ENCODE measurements around the gene SMOC1. TPM values are rescaled to one million over a fixed set of nuclear protein-coding genes. Genes with fewer than 3 reads are reported as not detected.

Gene SMOC1
- total and polyA plus RNA-seq, 8 donors: 1.2 to 3.3 (median 2.1) TPM; not detected in 2

GRCh38 chr14:69992564-69992963 is 113.3 kb downstream of the SMOC1 start:
- TF ChIP-seq EP300 (IDR thresholded peaks at IDR 0.05) (no peak), POLR2AphosphoS5 (IDR thresholded peaks at IDR 0.05) (no peak), CTCF (IDR thresholded peaks at IDR 0.05) (no peak), POLR2A (IDR thresholded peaks at IDR 0.05) (no peak)
- peaks cover 7 to 15% (median 9%) of the 10 kb centered on the region in 4 donors for H3K4me1 ChIP-seq
- intact Hi-C loops (cut with DNase I; ENCODE audit: low total_unique reads): no loop called here
- H3K9me3 ChIP-seq: no peaks in the 10 kb centered on the region
- H3K27me3 ChIP-seq: no peaks in the 10 kb centered on the region
- H3K4me3 ChIP-seq: no peak overlapping the region
- DNase-seq: no peak
- no peak overlapping the region for H3K27ac ChIP-seq
- 69 to 87% (median 77%) methylated on average over 3 of the region's 3 CpGs for WGBS, 5 donors
- no peaks in the 10 kb centered on the region for H3K36me3 ChIP-seq

GRCh38 chr14:69993326-69993725 is 114.1 kb downstream of the SMOC1 start:
- Histone ChIP-seq H3K9me3 (no peaks in the 10 kb centered on the region), H3K4me1 (peaks cover 8 to 23% (median 14%) of the 10 kb centered on the region in 4 donors), H3K36me3 (no peaks in the 10 kb centered on the region), H3K27me3 (no peaks in the 10 kb centered on the region), H3K4me3 (no peak overlapping the region), H3K27ac (no peak overlapping the region)
- TF ChIP-seq POLR2AphosphoS5 (IDR thresholded peaks at IDR 0.05) (no peak), EP300 (IDR thresholded peaks at IDR 0.05) (no peak), CTCF (IDR thresholded peaks at IDR 0.05) (no peak), POLR2A (IDR thresholded peaks at IDR 0.05) (no peak)
- 64 to 93% (median 86%) methylated on average over 2 of the region's 2 CpGs for WGBS, 5 donors
- DNase-seq: no peak
- intact Hi-C loops (cut with DNase I; ENCODE audit: low total_unique reads): no loop called here

- H3K27ac ChIP-seq: no peak overlapping the region
- no peaks in the 10 kb centered on the region for H3K9me3 ChIP-seq
- no peak overlapping the region for H3K4me3 ChIP-seq
- intact Hi-C loops (cut with DNase I; ENCODE audit: low total_unique reads): no loop called here
- H3K36me3 ChIP-seq: no peaks in the 10 kb centered on the region
- H3K27me3 ChIP-seq: no peaks in the 10 kb centered on the region
- H3K4me1 ChIP-seq: peaks cover 8 to 29% (median 21%) of the 10 kb centered on the region in 4 donors
- no peak for TF ChIP-seq POLR2A (IDR thresholded peaks at IDR 0.05)
- TF ChIP-seq EP300 (IDR thresholded peaks at IDR 0.05): no peak
- TF ChIP-seq POLR2AphosphoS5 (IDR thresholded peaks at IDR 0.05): no peak
- no peak for TF ChIP-seq CTCF (IDR thresholded peaks at IDR 0.05)
- WGBS, 5 donors: 49 to 68% (median 55%) methylated on average over 4 of the region's 4 CpGs
- no peak for DNase-seq
These were observed 114.8 kb downstream of the SMOC1 start for GRCh38 chr14:69994002-69994401.

GRCh38 chr14:69996216-69996615 is 117.0 kb downstream of the SMOC1 start:
- DNase-seq: no peak

More at GRCh38 chr14:69996216-69996615, 117.0 kb downstream of the SMOC1 start:
- Histone ChIP-seq H3K27ac (no peak overlapping the region), H3K4me1 (peaks cover 15 to 34% (median 25%) of the 10 kb centered on the region in 4 donors), H3K9me3 (no peaks in the 10 kb centered on the region), H3K36me3 (no peaks in the 10 kb centered on the region), H3K27me3 (no peaks in the 10 kb centered on the region), H3K4me3 (no peak overlapping the region)
- WGBS, 5 donors: 90 to 100% (median 96%) methylated on average over 1 of the region's 1 CpG
- TF ChIP-seq POLR2AphosphoS5 (IDR thresholded peaks at IDR 0.05): no peak
- TF ChIP-seq CTCF (IDR thresholded peaks at IDR 0.05): no peak
- TF ChIP-seq EP300 (IDR thresholded peaks at IDR 0.05): no peak
- no peak for TF ChIP-seq POLR2A (IDR thresholded peaks at IDR 0.05)
- intact Hi-C loops (cut with DNase I; ENCODE audit: low total_unique reads): no loop called here

Data from stomach (tissue), 9 donors.